GM08714 (cell line): ENCODE measurements around the gene TTLL10.

Experiments
- H3K4me3 ChIP-seq: fragments of 200-500 bp; sonication (Bioruptor generic); 2 replicates; pipeline ENCODE4 v1.5.1; 2014; ENCODE audit warnings: mild to moderate bottlenecking, low read length, inconsistent platforms
- ZNF274 ChIP-seq: IDR thresholded peaks from 2 replicates; pipeline ENCODE4 v1.6.1; 2012; ENCODE audit warnings: mild to moderate bottlenecking, low read depth, low read length

TTLL10 gene

DNA sequence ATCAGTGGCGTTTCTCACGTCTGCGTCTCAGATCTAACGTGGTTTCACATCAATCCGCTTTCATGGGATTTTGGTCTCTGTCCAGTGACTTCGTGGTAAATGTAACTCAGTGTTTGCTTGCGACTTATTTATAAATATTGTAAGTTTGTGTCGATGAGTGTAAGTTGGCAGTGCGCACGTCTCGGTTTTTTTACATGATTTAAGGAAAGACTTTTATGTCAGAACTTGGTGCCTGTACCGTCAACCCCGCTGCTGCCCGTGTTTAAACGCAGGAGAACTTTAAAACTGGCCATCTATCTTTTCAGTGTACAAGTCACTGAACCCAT lies 59.9 kb downstream of the TTLL10 start:
- H3K4me3 ChIP-seq: no peak overlapping the region

DNA sequence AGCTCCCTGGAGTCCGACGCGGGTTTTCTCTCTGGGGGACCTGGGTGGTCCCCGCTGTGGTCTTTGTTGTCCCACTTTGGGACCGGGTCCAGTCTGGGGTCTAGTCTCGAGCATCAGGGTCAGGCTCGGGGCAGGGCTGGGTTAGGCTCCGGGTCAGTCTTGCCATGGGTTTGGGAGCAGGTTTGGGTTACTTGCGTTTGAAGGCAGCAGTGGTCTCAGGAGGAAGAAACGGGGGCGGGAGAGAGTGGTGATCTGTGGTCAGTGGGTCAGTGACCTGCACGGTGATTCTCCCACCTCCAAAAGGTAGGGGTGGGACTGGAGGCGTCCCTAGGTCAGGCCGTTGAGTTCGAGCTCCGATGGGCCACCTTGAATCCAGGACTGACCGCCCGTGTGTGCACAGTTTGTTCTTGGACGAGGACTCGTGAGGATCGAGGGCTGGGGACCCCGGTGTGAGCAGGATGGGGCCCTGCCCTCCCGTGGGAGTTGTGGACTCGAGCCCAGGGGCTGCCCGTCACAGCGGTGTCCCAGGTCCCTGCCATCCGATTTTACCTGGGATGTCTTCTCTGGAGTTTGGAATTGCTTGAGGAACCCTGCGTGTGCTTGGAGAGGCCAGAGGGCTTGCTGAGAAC lies 60.6 kb downstream of the TTLL10 start:
- H3K4me3 ChIP-seq: no peak overlapping the region
- no peak for TF ChIP-seq ZNF274

More for the DNA sequence above, 59.9 kb downstream of the TTLL10 start:
- TF ChIP-seq ZNF274: no peak

DNA sequence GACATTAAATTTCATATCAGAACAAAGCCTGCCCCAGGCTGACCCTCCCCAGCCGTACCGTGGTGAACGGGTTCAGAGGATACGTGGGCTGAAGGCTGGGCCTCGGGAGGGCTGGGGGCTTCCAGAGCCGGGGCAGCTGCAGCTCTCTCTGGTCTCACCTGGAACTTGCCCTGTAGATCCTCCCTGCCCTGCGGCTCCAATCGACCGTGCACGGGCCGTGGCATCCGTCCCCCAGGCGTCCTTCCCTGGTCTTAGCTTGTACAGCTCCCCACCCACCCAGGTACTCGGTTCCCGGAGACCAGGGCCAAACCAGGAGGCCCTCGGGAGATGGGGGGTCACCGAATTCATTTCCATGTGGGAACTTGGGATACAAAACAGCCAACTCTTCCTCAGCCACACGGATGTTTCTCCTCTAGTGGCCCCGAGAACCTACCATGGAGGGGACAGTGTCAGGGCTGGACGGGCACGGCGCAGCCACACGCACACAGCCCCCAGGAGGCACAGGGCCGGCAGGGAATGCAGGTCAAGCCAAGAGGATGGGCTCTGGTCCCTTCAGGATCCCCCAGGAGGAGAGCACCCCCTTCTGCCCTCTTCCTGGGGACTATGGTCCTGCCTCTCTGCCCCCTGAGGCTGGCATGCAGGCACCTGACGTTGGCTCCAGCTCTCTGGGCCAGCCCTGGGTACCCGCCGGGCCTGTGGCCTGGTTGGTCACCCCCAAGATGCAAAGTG lies 61.5 kb downstream of the TTLL10 start:
- no peak for TF ChIP-seq ZNF274
- H3K4me3 ChIP-seq: no peak overlapping the region

DNA sequence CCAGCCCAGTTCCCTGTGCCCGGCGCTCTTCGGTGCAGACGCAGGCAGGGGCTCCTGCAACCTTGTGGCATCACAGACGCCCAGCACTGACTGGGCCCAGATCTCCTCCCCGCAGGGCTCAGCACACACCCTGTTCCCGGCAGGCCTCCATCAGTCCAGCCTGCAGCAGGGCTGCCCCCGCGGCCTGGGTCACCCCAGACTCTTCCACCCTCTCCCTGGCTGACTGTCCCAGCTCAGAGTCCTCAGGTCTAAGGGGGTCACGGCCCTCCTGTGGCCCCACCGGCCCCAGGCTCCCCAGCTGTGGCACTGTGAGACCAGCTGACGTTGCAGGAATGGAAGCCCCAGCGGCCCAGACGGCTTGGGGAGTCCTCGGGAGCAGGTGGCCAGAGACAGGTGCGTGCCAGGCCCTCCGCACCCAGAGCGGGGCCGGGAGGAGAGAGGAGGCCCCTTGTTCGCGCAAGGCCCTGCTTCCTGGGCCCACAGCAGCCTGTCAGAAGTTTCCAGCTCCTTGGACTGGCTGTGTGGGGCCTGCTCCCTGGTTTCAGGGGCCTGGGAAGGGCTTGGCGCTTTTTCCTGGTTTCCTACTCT lies 62.6 kb downstream of the TTLL10 start:
- H3K4me3 ChIP-seq: no peak overlapping the region
- no peak for TF ChIP-seq ZNF274

DNA sequence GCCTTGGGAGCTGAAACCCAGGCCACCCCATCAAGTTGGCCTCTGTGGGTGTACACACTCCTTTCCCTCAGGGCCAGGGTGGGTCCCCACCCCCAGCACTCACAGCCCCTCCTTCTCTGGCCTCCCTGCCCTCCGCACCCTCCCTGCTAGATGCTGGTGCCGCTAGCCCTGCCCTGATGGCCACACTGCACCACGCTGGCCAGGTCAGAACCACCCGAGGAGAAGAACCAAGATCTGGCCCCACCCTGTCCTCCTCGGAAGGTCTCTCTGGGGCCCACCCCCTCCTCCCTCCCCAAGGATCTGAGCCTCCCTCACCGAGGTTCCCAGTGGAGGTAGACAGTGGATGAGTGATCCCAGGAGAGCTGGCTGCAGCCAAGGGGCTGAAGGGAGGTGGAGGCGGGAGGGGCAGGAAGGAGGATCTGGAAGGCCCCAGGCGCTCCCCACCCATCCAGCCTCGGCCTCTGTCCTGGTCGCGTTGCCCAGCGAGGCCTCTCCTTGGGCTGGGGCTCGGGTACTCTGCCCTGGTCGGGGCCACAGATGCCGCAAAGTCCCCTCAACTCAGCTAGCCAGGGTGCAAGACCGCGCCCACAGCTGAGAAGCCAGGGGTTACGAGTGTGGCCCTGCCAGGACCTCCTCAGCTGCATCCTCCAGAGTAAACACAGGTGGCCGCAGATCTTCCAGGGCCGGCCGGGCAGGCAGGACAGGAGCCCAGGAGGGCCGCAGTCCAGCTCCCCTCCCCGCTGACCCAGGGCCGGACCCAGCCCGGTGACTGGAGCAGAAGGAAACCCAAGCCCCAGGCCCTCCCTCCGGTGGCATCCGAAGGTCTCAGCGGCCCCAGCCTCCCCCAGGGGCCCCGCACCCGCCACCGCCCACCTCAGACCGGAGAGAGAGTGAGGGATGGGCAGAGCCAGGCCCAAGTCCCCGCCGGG lies 63.5 kb downstream of the TTLL10 start:
- TF ChIP-seq ZNF274: no peak

DNA sequence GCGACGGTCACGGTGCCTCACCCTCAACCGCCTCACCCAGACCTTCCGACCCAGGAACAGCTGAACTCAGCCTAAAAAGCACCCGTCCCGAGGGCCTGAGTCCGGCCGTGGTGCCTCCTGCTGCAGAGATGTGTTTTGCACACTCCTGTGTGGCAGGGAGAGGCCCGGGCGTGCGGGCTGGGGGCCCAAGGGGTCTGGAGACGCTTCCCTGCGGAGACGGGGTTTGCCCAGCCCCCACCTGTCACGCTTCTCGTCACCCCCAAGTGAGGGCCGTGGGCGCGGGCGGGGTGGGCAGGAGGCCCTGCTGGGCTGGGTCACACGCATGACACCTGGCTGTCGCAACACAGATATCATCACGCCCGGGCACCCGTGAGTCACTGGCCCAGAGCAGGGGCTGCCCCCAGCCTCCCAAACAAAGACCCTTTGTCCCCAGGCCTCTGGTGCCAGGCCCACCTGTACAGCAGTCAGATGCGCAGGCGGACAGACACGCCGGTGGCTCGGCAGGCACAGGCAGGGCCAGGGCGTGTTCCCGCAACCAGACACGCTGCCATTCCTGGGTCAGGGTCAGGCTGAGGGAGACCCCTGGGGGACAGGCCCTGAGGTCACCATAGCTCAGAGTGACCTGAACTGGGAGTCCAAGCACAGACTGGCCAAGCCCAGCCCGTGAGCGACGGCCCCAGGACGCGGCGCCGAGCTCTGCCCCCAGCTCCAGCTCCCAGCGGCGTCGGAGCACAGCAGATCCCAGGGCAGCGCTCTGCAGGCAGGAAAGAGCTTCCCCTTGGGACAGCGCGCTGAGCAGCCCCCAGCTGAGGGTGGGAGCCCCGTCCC lies 64.4 kb downstream of the TTLL10 start:
- H3K4me3 ChIP-seq: no peak overlapping the region
- TF ChIP-seq ZNF274: no peak

More for the DNA sequence above, 63.5 kb downstream of the TTLL10 start:
- H3K4me3 ChIP-seq: no peak overlapping the region

DNA sequence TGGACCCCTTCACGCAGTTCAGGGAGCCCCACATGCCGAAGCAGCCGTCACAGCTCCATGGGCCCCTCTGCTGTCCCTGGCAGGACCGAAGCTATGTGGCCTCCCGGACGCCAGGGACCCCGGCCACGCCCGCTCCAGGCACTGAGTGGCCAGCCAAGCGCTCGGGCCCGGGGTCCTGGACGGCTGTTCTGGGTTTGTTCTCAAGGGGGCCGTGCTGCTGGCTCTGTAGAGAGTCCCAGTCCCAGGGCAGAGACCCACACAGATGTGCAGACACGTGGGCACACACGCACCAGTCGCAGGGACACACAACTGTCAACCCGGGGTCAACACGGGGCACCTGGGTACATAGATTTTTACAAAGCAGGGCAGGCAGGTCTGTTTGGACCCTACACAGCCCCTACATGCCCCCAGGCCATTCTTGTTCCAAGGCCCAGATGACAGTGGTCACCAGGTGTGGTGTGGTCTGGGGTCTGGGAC lies 65.1 kb downstream of the TTLL10 start:
- TF ChIP-seq ZNF274: no peak
- no peak overlapping the region for H3K4me3 ChIP-seq

DNA sequence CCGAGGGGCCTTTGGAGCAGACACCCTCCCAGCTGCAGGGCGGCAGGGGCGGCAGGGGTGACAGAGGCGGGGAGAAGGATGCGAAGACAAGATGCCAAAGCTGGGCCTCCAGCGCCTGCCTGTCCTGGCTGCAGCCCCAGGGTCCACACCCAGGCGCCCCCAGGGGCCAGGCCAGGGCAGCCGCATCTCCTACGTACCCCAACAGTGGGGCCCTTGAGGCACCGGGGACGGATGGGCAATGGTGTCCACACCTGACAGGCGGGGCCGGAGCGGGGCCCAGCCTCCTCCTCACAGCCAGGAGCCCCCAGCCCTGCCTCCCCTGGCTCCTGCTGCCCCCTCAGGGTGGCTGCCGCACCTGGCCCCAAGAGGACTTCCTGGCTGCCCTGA lies 65.5 kb downstream of the TTLL10 start:
- TF ChIP-seq ZNF274: no peak
- H3K4me3 ChIP-seq: no peak overlapping the region

DNA sequence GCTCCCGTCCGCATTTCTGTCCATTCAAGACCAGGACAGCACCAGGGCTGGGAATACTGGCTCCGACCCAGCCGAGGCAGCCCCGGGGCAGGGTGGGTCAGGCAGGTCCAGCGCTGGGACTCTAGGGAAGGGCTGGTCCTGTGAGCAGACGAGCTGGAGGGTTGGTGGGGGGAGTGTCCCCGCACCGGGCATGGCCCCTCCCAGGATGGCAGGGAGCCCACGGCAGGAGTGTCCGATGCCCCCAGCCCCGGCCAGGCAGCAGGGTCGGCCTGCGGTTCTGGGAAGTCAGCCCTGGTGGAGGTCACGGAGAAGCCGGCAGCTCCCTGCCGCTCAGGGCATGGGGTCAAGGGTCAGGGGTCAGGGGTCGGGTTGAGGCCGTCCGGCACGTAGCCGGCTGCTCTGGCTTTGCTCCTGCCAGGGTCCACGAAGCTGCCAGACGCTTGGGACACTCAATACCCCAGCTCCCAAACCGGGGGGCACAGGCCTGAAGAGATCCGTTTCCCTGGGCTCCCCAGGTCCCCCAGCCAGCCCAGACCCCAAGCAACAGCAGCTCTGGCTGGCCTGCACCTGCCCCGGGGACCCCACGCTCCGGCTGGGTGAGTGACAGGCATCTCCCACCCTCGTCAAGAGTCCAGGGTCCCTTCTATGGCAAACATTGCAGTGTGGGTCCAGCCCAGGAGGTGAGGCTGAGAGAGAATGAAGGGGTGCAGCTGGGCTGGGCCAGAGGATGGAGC lies 66.1 kb downstream of the TTLL10 start:
- H3K4me3 ChIP-seq: no peak overlapping the region
- TF ChIP-seq ZNF274: no peak

DNA sequence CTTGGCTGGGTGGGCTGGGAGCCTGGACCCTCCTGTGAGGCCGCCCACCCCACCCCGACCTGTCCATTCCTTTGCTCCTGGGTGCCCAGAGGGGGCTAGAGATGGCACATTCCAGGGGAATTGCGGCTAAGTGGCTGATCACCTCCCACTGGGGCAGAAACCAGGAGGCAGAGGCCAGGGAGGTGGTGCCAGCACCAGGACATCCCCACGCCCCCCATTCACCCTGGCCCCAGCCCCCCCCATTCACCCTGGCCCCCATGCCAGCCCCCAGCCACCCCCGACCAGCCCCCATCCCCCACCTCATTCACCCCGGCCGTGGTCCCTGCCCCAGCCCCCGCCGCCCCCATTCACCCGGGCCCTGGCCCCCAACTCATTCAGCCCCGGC lies 66.7 kb downstream of the TTLL10 start:
- no peak overlapping the region for H3K4me3 ChIP-seq

DNA sequence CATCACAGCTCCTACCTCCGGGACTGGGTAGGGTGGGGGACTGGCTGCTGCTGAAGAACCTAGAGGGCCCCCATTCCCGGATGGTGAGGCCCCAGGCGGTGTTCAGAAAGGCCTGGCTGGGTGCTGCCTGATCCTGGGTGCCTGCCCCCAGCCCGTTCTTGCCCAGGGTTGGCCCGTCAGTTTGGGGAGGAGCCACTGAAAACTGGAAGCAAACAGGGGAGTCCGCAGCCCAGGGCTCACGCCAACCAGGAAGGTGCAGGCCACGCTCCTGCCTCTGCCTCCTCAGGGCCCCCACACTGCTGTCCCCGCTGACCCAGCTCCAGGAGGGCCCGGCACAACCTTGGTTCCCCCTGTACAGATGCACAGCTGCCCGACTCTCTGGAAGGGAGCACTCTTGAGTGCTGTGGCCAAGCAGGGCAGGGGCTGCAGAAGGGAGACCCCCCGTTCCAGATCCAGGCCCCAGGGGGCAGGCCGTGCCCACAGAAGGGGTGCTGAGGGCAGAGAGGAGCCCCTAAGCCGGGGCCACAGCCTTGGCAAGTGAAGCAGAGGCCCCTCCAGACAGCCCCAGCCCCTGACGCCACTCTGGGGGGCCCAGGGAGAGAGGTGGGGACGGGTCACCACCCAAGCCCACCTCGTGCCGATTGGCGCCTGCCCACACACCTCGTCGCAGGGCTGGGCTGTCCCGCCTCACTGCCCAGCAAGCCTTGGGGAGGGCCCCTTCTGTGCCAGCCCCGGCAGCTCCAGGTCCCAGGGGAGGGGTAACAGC lies 67.3 kb downstream of the TTLL10 start:
- no peak for TF ChIP-seq ZNF274

More for the DNA sequence above, 66.7 kb downstream of the TTLL10 start:
- TF ChIP-seq ZNF274: no peak

DNA sequence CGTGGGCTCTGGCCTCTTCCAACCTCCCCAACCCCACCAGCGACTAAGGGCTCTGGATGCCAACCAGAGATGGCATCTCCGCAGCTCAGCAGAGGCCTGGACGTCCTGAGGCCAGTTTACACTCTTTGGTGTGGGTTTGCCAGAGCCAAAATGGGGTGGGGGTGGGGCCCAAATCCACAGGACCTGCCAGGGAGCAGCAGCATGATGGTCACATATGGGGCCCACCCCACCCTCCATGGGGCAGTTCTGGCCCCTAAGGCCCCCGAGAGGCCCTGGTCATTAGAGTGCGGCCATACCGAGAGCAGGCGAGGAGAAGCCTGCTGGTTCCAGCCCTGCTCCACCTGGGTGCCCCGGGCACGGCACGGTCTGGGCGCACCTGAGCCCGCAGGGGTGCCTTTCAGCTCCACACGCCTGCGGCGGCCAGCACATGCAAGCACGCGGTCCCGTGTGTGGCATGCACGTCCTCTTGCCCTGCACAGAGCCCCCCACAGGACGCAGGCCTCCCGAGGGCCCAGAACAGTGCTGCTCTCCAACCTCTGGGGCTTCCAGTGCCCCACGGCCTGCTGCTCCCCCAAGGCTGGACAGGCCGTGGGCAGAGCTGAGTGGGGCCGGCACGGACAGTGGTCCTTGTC lies 68.0 kb downstream of the TTLL10 start:
- no peak overlapping the region for H3K4me3 ChIP-seq
- no peak for TF ChIP-seq ZNF274

More for the DNA sequence above, 67.3 kb downstream of the TTLL10 start:
- no peak overlapping the region for H3K4me3 ChIP-seq
